B cell (primary cell): ENCODE results near the gene BOD1L2. TPM values are rescaled to one million over a fixed set of nuclear protein-coding genes. Genes with fewer than 3 reads are reported as not detected.

Experiments used
- ATAC-seq: fragments of 200-7000 bp; cut with Tn5 transposase; one replicate; pipeline ENCODE4 v1.10.0; 2021; ENCODE audit warnings: low read depth, mild to moderate bottlenecking, moderate number of reproducible peaks, moderate library complexity
- CTCF ChIA-PET: fragments of 350-600 bp; sonication (Branson Sonifier 250); formaldehyde crosslinking; loops from one replicate; lab custom pipeline; 2021; ENCODE audit warnings: antibody characterized with exemption, inconsistent platforms; lab: Charles Lee
- POLR2A ChIA-PET: fragments of 350-600 bp; sonication (Branson Sonifier 250); formaldehyde crosslinking; loops from one replicate; lab custom pipeline; 2021; ENCODE audit warnings: antibody characterized with exemption; lab: Charles Lee
- DNase-seq: peaks from one replicate; pipeline ENCODE4 v3.0.0; 2013
- H2AFZ ChIP-seq: 2 replicates; pipeline ENCODE4 v1.6.1; 2012; ENCODE audit warnings: mild to moderate bottlenecking, low read depth, low read length; ENCODE audit not compliant: insufficient read depth, poor library complexity, severe bottlenecking
- H3K27ac ChIP-seq, 2 donors: 1 replicate in 1 of 2; 2 replicates in 1 of 2; pipeline ENCODE4 v1.5.1; 2012 to 2013; ENCODE audit warnings: low read length in 2 of 2, mild to moderate bottlenecking in 2 of 2, moderate library complexity in 1 of 2
- H3K27me3 ChIP-seq, 4 experiments: fragments of 200-600 bp in 1 of 4; sonication (generic) in 1 of 4; replicated peaks in 1 of 4; 1 replicate in 2 of 4; 2 replicates in 2 of 4; pipeline versions ENCODE4 v1.6.1 to v1.7.0; 2013 to 2016; ENCODE audit warnings: low read length in 3 of 4, mild to moderate bottlenecking in 2 of 4, mixed read lengths in 1 of 4, moderate library complexity in 1 of 4; ENCODE audit not compliant: insufficient read depth in 4 of 4, control insufficient read depth in 3 of 4; ENCODE audit errors: control extremely low read depth in 1 of 4
- H3K36me3 ChIP-seq, 2 experiments: replicated peaks in 1 of 2; 1 replicate in 1 of 2; 2 replicates in 1 of 2; pipeline versions ENCODE4 v1.6.1 to v1.7.1; 2013; ENCODE audit warnings: low read length in 1 of 2; ENCODE audit not compliant: insufficient read depth in 2 of 2, control insufficient read depth in 1 of 2; ENCODE audit errors: control extremely low read depth in 1 of 2, extremely low read depth in 1 of 2
- H3K4me1 ChIP-seq, 2 donors: fragments of 200-600 bp in 1 of 2; sonication (generic) in 1 of 2; 1 replicate in 1 of 2; 2 replicates in 1 of 2; pipeline versions ENCODE4 v1.5.1 to v1.6.1; 2013 to 2017; ENCODE audit warnings: low read length in 2 of 2; ENCODE audit not compliant: control insufficient read depth in 2 of 2, insufficient read depth in 2 of 2
- H3K4me2 ChIP-seq: replicated peaks from 2 replicates; pipeline ENCODE3; 2012; ENCODE audit warnings: mild to moderate bottlenecking, low read depth, low read length; ENCODE audit not compliant: poor library complexity, severe bottlenecking
- H3K4me3 ChIP-seq, 5 experiments: fragments of 200-600 bp in 1 of 5; sonication (generic) in 1 of 5; 1 replicate in 3 of 5; 2 replicates in 2 of 5; pipeline versions ENCODE4 v1.5.1 to v1.7.0; 2011 to 2016; ENCODE audit warnings: low read length in 4 of 5, mild to moderate bottlenecking in 4 of 5, low read depth in 2 of 5, control low read depth in 1 of 5, moderate library complexity in 1 of 5; ENCODE audit not compliant: insufficient read depth in 1 of 5; ENCODE audit errors: control extremely low read depth in 1 of 5, extremely low read depth in 1 of 5
- H3K79me2 ChIP-seq: fragments of 200-600 bp; sonication (generic); one replicate; pipeline ENCODE4 v1.6.0; 2016; ENCODE audit warnings: low read length; ENCODE audit not compliant: control insufficient read depth, insufficient read depth
- H3K9ac ChIP-seq: fragments of 200-600 bp; sonication (generic); 2 replicates; pipeline ENCODE4 v1.6.1; 2017; ENCODE audit warnings: mild to moderate bottlenecking, low read length, moderate library complexity
- H3K9me3 ChIP-seq, 3 donors: one replicate each; pipeline versions ENCODE4 v1.6.1 to v1.7.1; 2013; ENCODE audit warnings: low read length in 2 of 3; ENCODE audit not compliant: control insufficient read depth in 2 of 3, insufficient read depth in 1 of 3; ENCODE audit errors: control extremely low read depth in 1 of 3
- H4K20me1 ChIP-seq: 2 replicates; pipeline ENCODE4 v1.6.0; 2012; ENCODE audit warnings: mild to moderate bottlenecking, low read length; ENCODE audit not compliant: insufficient read depth, control insufficient read depth, poor library complexity, severe bottlenecking
- H3K27ac Mint-ChIP-seq: one replicate; pipeline ENCODE4 v1.8.0; 2021; ENCODE audit warnings: mixed read lengths
- H3K27me3 Mint-ChIP-seq: one replicate; pipeline ENCODE4 v1.8.0; 2021; ENCODE audit warnings: mixed read lengths
- H3K4me1 Mint-ChIP-seq: one replicate; pipeline ENCODE4 v1.8.0; 2021; ENCODE audit warnings: mixed read lengths
- H3K4me3 Mint-ChIP-seq: one replicate; pipeline ENCODE4 v1.8.0; 2021; ENCODE audit warnings: mixed read lengths
- H3K9me3 Mint-ChIP-seq: one replicate; pipeline ENCODE4 v1.8.0; 2022; ENCODE audit warnings: mixed read lengths; ENCODE audit not compliant: insufficient read depth
- EZH2 ChIP-seq: IDR thresholded peaks from 2 replicates; pipeline ENCODE4 v1.6.1; 2012; ENCODE audit warnings: borderline replicate concordance, low read depth, mild to moderate bottlenecking, moderate library complexity, low read length; ENCODE audit not compliant: insufficient read depth, poor library complexity, severe bottlenecking
- WGBS: methylation state at CpG from one replicate; pipeline ENCODE4 v1.1.5; 2013; ENCODE audit warnings: missing lambda C conversion rate; ENCODE audit not compliant: insufficient coverage; 5-methylcytosine and 5-hydroxymethylcytosine counted together
- intact Hi-C: fragments of 100-400 bp; cut with micrococcal nuclease; formaldehyde crosslinking; loops from one replicate; pipeline ENCODE4 v1.10.0; 2022
- polyA plus RNA-seq: library from polyadenylated mRNA; depleted of rRNA; stranded (reverse); fragments of >200 nt; gene quantifications from 2 replicates; pipeline ENCODE4 v1.2.3, GENCODE V29; 2012
- total RNA-seq, 2 donors: library from RNA; stranded (reverse); fragments of 120-200 nt in 1 of 2; gene quantifications; 1 replicate in 1 of 2; 2 replicates in 1 of 2; pipeline versions ENCODE4 v1.2.3 to v1.2.4, GENCODE V29; 2013 to 2022
- TF ChIP-seq, protein P1 (sequence below): fragments of 200-600 bp; IDR thresholded peaks from one replicate; pipeline ENCODE4 v1.8.0; 2022; ENCODE audit warnings: antibody characterized with exemption, mild to moderate bottlenecking

The BOD1L2 gene
- total and polyA plus RNA-seq, 2 donors (not counting 1 experiment from before 2014, with no cell fraction given): not detected

DNA sequence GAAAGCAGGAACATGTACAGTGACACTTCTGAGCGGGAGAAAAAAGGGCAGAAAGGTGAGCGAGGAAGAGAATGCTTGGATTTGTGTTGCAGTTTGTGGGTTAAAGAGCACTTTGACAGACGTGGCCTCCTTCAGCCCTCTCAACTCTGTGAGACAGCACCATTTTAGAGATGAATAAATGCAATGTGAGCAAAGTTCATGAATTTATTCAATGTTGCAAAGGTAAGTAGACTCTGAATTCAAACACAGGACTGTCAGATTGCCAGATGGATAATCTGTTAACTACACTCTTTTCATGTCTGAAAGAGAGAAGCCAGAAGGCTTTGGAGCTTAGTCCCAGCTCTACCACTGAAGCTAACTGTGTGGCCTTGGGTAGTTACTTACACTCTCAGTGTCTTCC lies 47.7 kb downstream of the BOD1L2 start:
- WGBS: 95% methylated on average over 2 of the region's 3 CpGs
- intact Hi-C loops: no loop called here
- Mint-ChIP-seq H3K9me3 (no peaks in the 10 kb centered on the region), H3K4me3 (no peak overlapping the region), H3K4me1 (no peaks in the 10 kb centered on the region), H3K27ac (no peak overlapping the region), H3K27me3 (peaks cover 38% of the 10 kb centered on the region)
- TF ChIP-seq, protein P1, sequence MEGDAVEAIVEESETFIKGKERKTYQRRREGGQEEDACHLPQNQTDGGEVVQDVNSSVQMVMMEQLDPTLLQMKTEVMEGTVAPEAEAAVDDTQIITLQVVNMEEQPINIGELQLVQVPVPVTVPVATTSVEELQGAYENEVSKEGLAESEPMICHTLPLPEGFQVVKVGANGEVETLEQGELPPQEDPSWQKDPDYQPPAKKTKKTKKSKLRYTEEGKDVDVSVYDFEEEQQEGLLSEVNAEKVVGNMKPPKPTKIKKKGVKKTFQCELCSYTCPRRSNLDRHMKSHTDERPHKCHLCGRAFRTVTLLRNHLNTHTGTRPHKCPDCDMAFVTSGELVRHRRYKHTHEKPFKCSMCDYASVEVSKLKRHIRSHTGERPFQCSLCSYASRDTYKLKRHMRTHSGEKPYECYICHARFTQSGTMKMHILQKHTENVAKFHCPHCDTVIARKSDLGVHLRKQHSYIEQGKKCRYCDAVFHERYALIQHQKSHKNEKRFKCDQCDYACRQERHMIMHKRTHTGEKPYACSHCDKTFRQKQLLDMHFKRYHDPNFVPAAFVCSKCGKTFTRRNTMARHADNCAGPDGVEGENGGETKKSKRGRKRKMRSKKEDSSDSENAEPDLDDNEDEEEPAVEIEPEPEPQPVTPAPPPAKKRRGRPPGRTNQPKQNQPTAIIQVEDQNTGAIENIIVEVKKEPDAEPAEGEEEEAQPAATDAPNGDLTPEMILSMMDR: no peak
- no peak for TF ChIP-seq EZH2
- ChIA-PET CTCF (no interaction called here), POLR2A (no interaction called here)
- no peaks in the 10 kb centered on the region for H3K4me1 ChIP-seq
- DNase-seq (no peak), ATAC-seq (no peak)
- no peak overlapping the region for H2AFZ ChIP-seq
- H3K36me3 ChIP-seq: no peaks in the 10 kb centered on the region
- no peak overlapping the region for H3K9ac ChIP-seq
- peaks cover 0 to 3% (median 0%) of the 10 kb centered on the region in 3 donors for H3K9me3 ChIP-seq
- H3K4me2 ChIP-seq: no peak overlapping the region
- peaks cover 0 to 18% (median 9%) of the 10 kb centered on the region in 4 experiments for H3K27me3 ChIP-seq
- H3K4me3 ChIP-seq: no peak overlapping the region
- no peaks in the 10 kb centered on the region for H3K79me2 ChIP-seq
- H4K20me1 ChIP-seq: no peaks in the 10 kb centered on the region
- H3K27ac ChIP-seq: no peak overlapping the region

DNA sequence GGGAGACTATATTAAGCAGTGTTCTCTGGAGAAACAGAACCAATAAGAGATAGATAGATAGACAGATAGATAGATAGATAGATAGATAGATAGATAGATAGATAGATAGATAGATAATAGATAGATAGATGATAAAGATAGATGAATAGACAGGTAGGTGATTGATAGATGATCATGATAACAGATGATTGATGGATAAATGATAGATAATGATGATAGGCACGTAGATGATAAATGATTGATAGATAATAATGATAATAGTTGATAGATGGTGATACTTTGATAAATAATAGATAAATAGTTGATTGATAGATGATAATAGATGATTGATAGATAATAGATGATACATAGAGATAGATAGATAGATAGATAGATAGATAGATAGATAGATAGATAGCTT lies 48.5 kb downstream of the BOD1L2 start:
- Histone ChIP-seq H3K4me1 (no peaks in the 10 kb centered on the region), H3K79me2 (no peaks in the 10 kb centered on the region), H2AFZ (no peak overlapping the region), H3K27me3 (peaks cover 0 to 23% (median 9%) of the 10 kb centered on the region in 4 experiments), H3K9ac (no peak overlapping the region), H4K20me1 (no peaks in the 10 kb centered on the region), H3K27ac (no peak overlapping the region), H3K36me3 (no peaks in the 10 kb centered on the region), H3K4me2 (no peak overlapping the region), H3K9me3 (peaks cover 0 to 3% (median 0%) of the 10 kb centered on the region in 3 donors), H3K4me3 (no peak overlapping the region)
- Mint-ChIP-seq H3K27me3 (peaks cover 37% of the 10 kb centered on the region), H3K4me3 (no peak overlapping the region), H3K4me1 (no peaks in the 10 kb centered on the region), H3K27ac (no peak overlapping the region), H3K9me3 (no peaks in the 10 kb centered on the region)
- intact Hi-C loops: no loop called here
- no peak for TF ChIP-seq EZH2
- no CpG with 5 or more reads among the region's 1 CpG for WGBS
- ATAC-seq: no peak
- DNase-seq: no peak
- CTCF ChIA-PET: no interaction called here
- POLR2A ChIA-PET: interaction anchor here (0.6 kb wide), 1 partner anchor 468 kb away, joined by 11 read pairs; no protein-coding TSS in a partner anchor
